Right atrium auricular region (tissue), 2 donors: ENCODE results near the gene TSSK6. TPM values are rescaled to one million over a fixed set of nuclear protein-coding genes. Genes with fewer than 3 reads are reported as not detected.

Experiments
- DNase-seq: peaks from one replicate; pipeline ENCODE4 v3.0.0-alpha.2; 2019; ENCODE audit warnings: low spot score
- H3K27ac ChIP-seq, 2 donors: fragments of 200-600 bp; sonication (generic); 1 replicate in 1 of 2; 2 replicates in 1 of 2; pipeline ENCODE4 v1.5.1; 2016 to 2019
- H3K27me3 ChIP-seq, 2 donors: fragments of 200-600 bp; sonication (generic); one replicate each; pipeline versions ENCODE4 v1.5.1 to v1.6.0; 2017 to 2019
- H3K36me3 ChIP-seq: fragments of 200-600 bp; sonication (generic); one replicate; pipeline ENCODE4 v1.5.1; 2016
- H3K4me1 ChIP-seq, 2 donors: fragments of 200-600 bp; sonication (generic); one replicate each; pipeline versions ENCODE4 v1.5.1 to v1.6.0; 2017 to 2019
- H3K4me3 ChIP-seq, 2 donors: fragments of 200-600 bp; sonication (generic); 1 replicate in 1 of 2; 2 replicates in 1 of 2; pipeline ENCODE4 v1.5.1; 2017 to 2019; ENCODE audit warnings: mild to moderate bottlenecking in 1 of 2, moderate library complexity in 1 of 2
- H3K9me3 ChIP-seq, 2 donors: fragments of 200-600 bp; sonication (generic); one replicate each; pipeline ENCODE4 v1.5.1; 2019
- CTCF ChIP-seq, 2 donors: fragments of 200-600 bp; sonication (generic); IDR thresholded peaks; one replicate each; pipeline ENCODE4 v1.5.1; 2019; ENCODE audit warnings: antibody characterized with exemption in 2 of 2
- total RNA-seq, 2 donors: library from RNA; depleted of rRNA; stranded (reverse); fragments of >200 nt; gene quantifications; one replicate each; pipeline ENCODE4 v1.1.0, GENCODE V29; 2016

TSSK6 gene
- total RNA-seq, 2 donors from 2014 or later = 1.2 to 1.3 TPM

- no peak for TF ChIP-seq CTCF (IDR thresholded peaks at IDR 0.05)
- peaks cover 0 to 17% of the 10 kb centered on the region in 2 donors for H3K4me1 ChIP-seq
- H3K36me3 ChIP-seq = no peaks in the 10 kb centered on the region
- H3K27me3 ChIP-seq = no peaks in the 10 kb centered on the region
- no peak overlapping the region for H3K27ac ChIP-seq
- no peak overlapping the region for H3K4me3 ChIP-seq
- no peaks in the 10 kb centered on the region for H3K9me3 ChIP-seq
- no peak for DNase-seq
These were observed 36.5 kb upstream of the TSSK6 start for GRCh38 chr19:19551853-19552192.

GRCh38 chr19:19550972-19551852 is 35.9 kb upstream of the TSSK6 start:
- DNase-seq = no peak
- TF ChIP-seq CTCF (IDR thresholded peaks at IDR 0.05) = no peak
- H3K27ac ChIP-seq = no peak overlapping the region
- peaks cover 0 to 23% of the 10 kb centered on the region in 2 donors for H3K4me1 ChIP-seq
- no peaks in the 10 kb centered on the region for H3K36me3 ChIP-seq
- no peaks in the 10 kb centered on the region for H3K9me3 ChIP-seq
- no peaks in the 10 kb centered on the region for H3K27me3 ChIP-seq
- H3K4me3 ChIP-seq = no peak overlapping the region

- Histone ChIP-seq H3K27me3 (no peaks in the 10 kb centered on the region), H3K27ac (no peak overlapping the region), H3K4me3 (no peak overlapping the region), H3K4me1 (peaks cover 0 to 23% of the 10 kb centered on the region in 2 donors), H3K36me3 (no peaks in the 10 kb centered on the region), H3K9me3 (no peaks in the 10 kb centered on the region)
- no peak for DNase-seq
- no peak for TF ChIP-seq CTCF (IDR thresholded peaks at IDR 0.05)
These were observed 35.2 kb upstream of the TSSK6 start for GRCh38 chr19:19550485-19550929.

GRCh38 chr19:19549804-19550464 is 34.6 kb upstream of the TSSK6 start:
- DNase-seq = no peak
- H3K9me3 ChIP-seq = no peaks in the 10 kb centered on the region
- H3K27me3 ChIP-seq = no peaks in the 10 kb centered on the region
- no peak overlapping the region for H3K27ac ChIP-seq
- peaks cover 0 to 23% of the 10 kb centered on the region in 2 donors for H3K4me1 ChIP-seq
- no peak for TF ChIP-seq CTCF (IDR thresholded peaks at IDR 0.05)
- no peak overlapping the region for H3K4me3 ChIP-seq
- H3K36me3 ChIP-seq = no peaks in the 10 kb centered on the region

- H3K9me3 ChIP-seq = no peaks in the 10 kb centered on the region
- H3K27ac ChIP-seq = no peak overlapping the region
- H3K36me3 ChIP-seq = no peaks in the 10 kb centered on the region
- H3K4me3 ChIP-seq = no peak overlapping the region
- no peak for TF ChIP-seq CTCF (IDR thresholded peaks at IDR 0.05)
- no peak for DNase-seq
- H3K27me3 ChIP-seq = no peaks in the 10 kb centered on the region
- H3K4me1 ChIP-seq = peaks cover 0 to 23% of the 10 kb centered on the region in 2 donors
These were observed 33.8 kb upstream of the TSSK6 start for GRCh38 chr19:19548915-19549759.
